HG02588 (cell line): Measurements from ENCODE around the gene KCNH6.

Source experiments
- ATAC-seq: cut with Tn5 transposase; IDR thresholded peaks from one replicate; pipeline ENCODE4 v1.9.1; 2021; ENCODE audit warnings: mild to moderate bottlenecking, moderate library complexity; ENCODE audit not compliant: unreplicated experiment

Gene KCNH6

GRCh38 chr17:63523253-63523855 is at the start of gene KCNH6:
Gene KCNH6 (plus strand): TSS chr17:63523358. CDS start chr17:63523414, 56 bp downstream.
- no peak for ATAC-seq

- no peak for ATAC-seq
These were observed 49.0 kb upstream of the KCNH6 start for GRCh38 chr17:63474174-63474573.

- ATAC-seq, result no peak
These were observed 48.3 kb upstream of the KCNH6 start for GRCh38 chr17:63474586-63475460.

- no peak for ATAC-seq
These were observed 47.4 kb upstream of the KCNH6 start for GRCh38 chr17:63475491-63476412.

- no peak for ATAC-seq
These were observed 46.7 kb upstream of the KCNH6 start for GRCh38 chr17:63476459-63476853.

GRCh38 chr17:63476854-63477479 is 46.2 kb upstream of the KCNH6 start, which contains the start of gene ACE:
Gene ACE (plus strand): TSS chr17:63477061. CDS start chr17:63477095, 34 bp downstream.
- no peak for ATAC-seq

- no peak for ATAC-seq
These were observed 45.4 kb upstream of the KCNH6 start for GRCh38 chr17:63477480-63478440.

GRCh38 chr17:63478814-63479494 is 44.2 kb upstream of the KCNH6 start:
- peak; percentile 64 for ATAC-seq

- ATAC-seq, result no peak
These were observed 43.5 kb upstream of the KCNH6 start for GRCh38 chr17:63479495-63480184.

- ATAC-seq, result no peak
These were observed 42.9 kb upstream of the KCNH6 start for GRCh38 chr17:63480192-63480784.

- ATAC-seq, result no peak
These were observed 42.2 kb upstream of the KCNH6 start for GRCh38 chr17:63480826-63481487.

GRCh38 chr17:63481488-63481870 is 41.7 kb upstream of the KCNH6 start:
- no peak for ATAC-seq

GRCh38 chr17:63482509-63482908 is 40.6 kb upstream of the KCNH6 start:
- ATAC-seq, result no peak

- ATAC-seq, result no peak
These were observed 40.1 kb upstream of the KCNH6 start for GRCh38 chr17:63483038-63483437.

GRCh38 chr17:63483655-63484575 is 39.2 kb upstream of the KCNH6 start:
- ATAC-seq, result no peak

- ATAC-seq, result no peak
These were observed 36.7 kb upstream of the KCNH6 start for GRCh38 chr17:63486317-63487013.
